Measurements from ENCODE around the gene SNX20.

SNX20 gene

DNA sequence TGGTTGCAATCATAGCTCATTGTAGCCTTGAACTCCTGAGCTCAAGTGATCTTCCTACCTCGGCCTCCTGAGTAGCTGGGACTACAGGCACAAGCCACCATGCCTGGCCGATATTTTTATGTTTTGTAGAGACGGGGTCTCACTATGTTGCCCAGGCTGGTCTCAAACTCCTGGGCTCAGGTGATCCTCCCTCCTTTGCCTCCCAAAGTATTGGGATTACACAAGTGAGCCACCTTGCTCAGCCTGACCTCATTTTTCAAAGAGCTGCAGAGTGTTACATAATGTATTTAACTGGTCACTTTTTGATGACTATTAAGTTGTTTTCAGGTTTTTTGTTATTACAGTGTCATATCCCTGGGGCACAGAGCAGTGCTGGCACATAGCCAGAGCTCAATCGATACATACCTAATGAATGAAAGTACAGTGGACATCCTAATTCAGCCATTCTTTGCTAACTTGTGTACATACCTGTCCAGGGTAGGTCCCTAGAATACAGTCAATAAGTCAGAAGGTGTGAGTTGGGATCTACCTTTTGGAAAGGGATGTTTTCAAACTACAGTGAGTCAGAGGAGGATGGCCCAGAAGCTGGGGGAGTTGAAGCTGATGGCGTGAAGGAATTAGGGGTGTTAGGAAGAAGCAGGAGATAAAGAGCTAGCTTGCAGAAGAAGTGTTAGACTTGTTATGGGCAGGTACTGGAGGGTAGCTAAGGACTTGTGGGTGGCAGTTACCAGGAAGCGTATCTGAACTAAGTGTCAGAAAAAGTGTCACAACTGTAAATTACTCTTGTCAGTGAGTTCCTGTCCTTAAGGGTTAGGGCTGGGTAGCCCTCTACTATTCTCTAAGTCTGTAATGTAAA is 40.7 kb upstream of the SNX20 start:
- WGBS, 2 donors (ENCODE audit: extremely low coverage in 2 of 2, insufficient read length in 2 of 2, insufficient replicate concordance in 1 of 2) = no CpG with 5 or more reads among the region's 6 CpGs
- no peak overlapping the region for H2BK15ac ChIP-seq (ENCODE audit: low read length)
- H4K91ac ChIP-seq (ENCODE audit: low read depth, low read length, poor library complexity) = no peak overlapping the region
- no peak overlapping the region for H2BK120ac ChIP-seq (ENCODE audit: low read depth, low read length)
- no peak overlapping the region for H3K18ac ChIP-seq (ENCODE audit: low read length)
- H3K4me1 ChIP-seq (ENCODE audit: control insufficient read depth in 2 of 2, insufficient read depth in 1 of 2, low read depth in 1 of 2, low read length in 2 of 2) = peaks cover 0 to 5% of the 10 kb centered on the region in 2 donors
- no peak overlapping the region for H2AFZ ChIP-seq (ENCODE audit: low read length)
- H3K14ac ChIP-seq (ENCODE audit: low read length) = no peak overlapping the region
- peaks cover 0 to 7% of the 10 kb centered on the region in 2 donors for H3K9me3 ChIP-seq (replicated peaks in 1 of 2; ENCODE audit: control insufficient read depth in 2 of 2, insufficient read depth in 1 of 2, low read depth in 1 of 2, low read length in 2 of 2)
- no peak overlapping the region for H3K9ac ChIP-seq (ENCODE audit: low read depth, low read length, poor library complexity)
- no peak overlapping the region for H3K4me3 ChIP-seq (ENCODE audit: low read length in 2 of 2)
- no peak overlapping the region for H3K23ac ChIP-seq (ENCODE audit: low read depth, low read length, poor library complexity)
- H2BK12ac ChIP-seq (ENCODE audit: low read length) = no peak overlapping the region
- no peak overlapping the region for H3K4me2 ChIP-seq (ENCODE audit: insufficient read depth, low read length, poor library complexity, severe bottlenecking)
- no peak overlapping the region for H3K4ac ChIP-seq (ENCODE audit: low read length)
- no peaks in the 10 kb centered on the region for H3K36me3 ChIP-seq (replicated peaks in 1 of 2; ENCODE audit: control insufficient read depth in 2 of 2, insufficient read depth in 2 of 2, low read length in 2 of 2)
- no peak overlapping the region for H4K8ac ChIP-seq (ENCODE audit: low read depth, low read length)
- no peak overlapping the region for H2BK5ac ChIP-seq (ENCODE audit: low read length)
- no peak overlapping the region for H3K27ac ChIP-seq (replicated peaks; ENCODE audit: low read length)
- no peak for DNase-seq (ENCODE audit: low spot score)
- H2AK5ac ChIP-seq (ENCODE audit: low read depth, low read length) = peak overlapping the region; percentile 18
- no peaks in the 10 kb centered on the region for H3K79me1 ChIP-seq (ENCODE audit: low read depth, low read length)
- H3K27me3 ChIP-seq (ENCODE audit: control insufficient read depth in 3 of 3, insufficient read depth in 3 of 3, low read depth in 1 of 3, low read length in 3 of 3) = peaks cover 0 to 4% (median 0%) of the 10 kb centered on the region in 3 experiments

GRCh38 chr16:50719401-50720337 is 38.6 kb upstream of the SNX20 start:
- no peaks in the 10 kb centered on the region for H3K36me3 ChIP-seq (replicated peaks in 1 of 2; ENCODE audit: control insufficient read depth in 2 of 2, insufficient read depth in 2 of 2, low read length in 2 of 2)
- H3K4me3 ChIP-seq (ENCODE audit: low read length in 2 of 2) = no peak overlapping the region
- H3K14ac ChIP-seq (ENCODE audit: low read length) = no peak overlapping the region
- H3K9me3 ChIP-seq (replicated peaks in 1 of 2; ENCODE audit: control insufficient read depth in 2 of 2, insufficient read depth in 1 of 2, low read depth in 1 of 2, low read length in 2 of 2) = peaks cover 0 to 6% of the 10 kb centered on the region in 2 donors
- H3K27ac ChIP-seq (replicated peaks; ENCODE audit: low read length) = no peak overlapping the region
- no peak overlapping the region for H3K4ac ChIP-seq (ENCODE audit: low read length)
- no peak for DNase-seq (ENCODE audit: low spot score)
- H3K79me1 ChIP-seq (ENCODE audit: low read depth, low read length) = no peaks in the 10 kb centered on the region
- H2BK15ac ChIP-seq (ENCODE audit: low read length) = no peak overlapping the region
- H2BK120ac ChIP-seq (ENCODE audit: low read depth, low read length) = no peak overlapping the region
- WGBS, 2 donors (ENCODE audit: extremely low coverage in 2 of 2, insufficient read length in 2 of 2, insufficient replicate concordance in 1 of 2) = no CpG with 5 or more reads among the region's 20 CpGs
- peaks cover 0 to 10% of the 10 kb centered on the region in 2 donors for H3K4me1 ChIP-seq (ENCODE audit: control insufficient read depth in 2 of 2, insufficient read depth in 1 of 2, low read depth in 1 of 2, low read length in 2 of 2)
- peaks cover 0 to 4% (median 0%) of the 10 kb centered on the region in 3 experiments for H3K27me3 ChIP-seq (ENCODE audit: control insufficient read depth in 3 of 3, insufficient read depth in 3 of 3, low read depth in 1 of 3, low read length in 3 of 3)
- no peak overlapping the region for H4K8ac ChIP-seq (ENCODE audit: low read depth, low read length)
- no peak overlapping the region for H2BK12ac ChIP-seq (ENCODE audit: low read length)
- peak overlapping the region; percentile 37 for H3K23ac ChIP-seq (ENCODE audit: low read depth, low read length, poor library complexity)
- H3K18ac ChIP-seq (ENCODE audit: low read length) = no peak overlapping the region
- no peak overlapping the region for H4K91ac ChIP-seq (ENCODE audit: low read depth, low read length, poor library complexity)
- no peak overlapping the region for H2AK5ac ChIP-seq (ENCODE audit: low read depth, low read length)
- H3K9ac ChIP-seq (ENCODE audit: low read depth, low read length, poor library complexity) = peak overlapping the region; percentile 10
- no peak overlapping the region for H3K4me2 ChIP-seq (ENCODE audit: insufficient read depth, low read length, poor library complexity, severe bottlenecking)
- peak overlapping the region; percentile 6 for H2AFZ ChIP-seq (ENCODE audit: low read length)
- peak overlapping the region; percentile 17 for H2BK5ac ChIP-seq (ENCODE audit: low read length)

DNA sequence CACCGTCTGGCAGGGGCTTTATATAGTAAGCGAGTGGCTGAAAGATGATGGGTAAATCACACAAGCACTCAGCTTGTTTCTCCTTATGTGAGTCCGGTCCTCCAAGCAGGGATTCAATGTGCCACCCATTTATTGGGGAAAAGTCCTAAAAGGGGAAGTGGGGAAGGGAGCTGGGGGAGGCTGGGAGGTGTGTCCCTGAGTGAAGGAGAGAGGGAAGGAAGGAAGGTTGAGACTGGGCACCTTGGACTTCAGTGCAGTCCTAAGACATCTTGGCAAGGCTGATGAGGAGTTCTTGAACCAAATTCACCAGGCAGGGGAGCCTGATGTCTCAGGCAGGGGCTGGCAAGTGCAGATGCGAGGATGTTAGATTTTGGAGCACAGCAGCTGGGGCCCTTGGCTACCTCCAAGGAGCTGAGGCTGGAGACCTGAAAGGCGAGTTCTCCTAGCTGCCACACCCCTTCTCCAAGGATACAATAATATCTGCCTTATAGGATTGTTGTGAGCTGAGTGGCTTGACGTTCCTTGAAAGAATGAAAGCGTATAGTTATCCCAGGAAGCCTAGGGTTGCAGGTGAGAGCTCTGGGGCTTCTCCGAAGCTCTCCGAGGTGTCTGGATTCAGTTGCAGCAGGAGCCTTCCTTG is 37.8 kb upstream of the SNX20 start:
- WGBS, 2 donors (ENCODE audit: extremely low coverage in 2 of 2, insufficient read length in 2 of 2, insufficient replicate concordance in 1 of 2) = no CpG with 5 or more reads among the region's 9 CpGs
- Histone ChIP-seq H2BK5ac (ENCODE audit: low read length) (no peak overlapping the region), H3K9me3 (replicated peaks in 1 of 2; ENCODE audit: control insufficient read depth in 2 of 2, insufficient read depth in 1 of 2, low read depth in 1 of 2, low read length in 2 of 2) (peaks cover 0 to 2% of the 10 kb centered on the region in 2 donors), H3K27me3 (ENCODE audit: control insufficient read depth in 3 of 3, insufficient read depth in 3 of 3, low read depth in 1 of 3, low read length in 3 of 3) (peaks cover 0 to 4% (median 0%) of the 10 kb centered on the region in 3 experiments), H3K14ac (ENCODE audit: low read length) (no peak overlapping the region), H3K4ac (ENCODE audit: low read length) (no peak overlapping the region), H2BK120ac (ENCODE audit: low read depth, low read length) (no peak overlapping the region), H2AK5ac (ENCODE audit: low read depth, low read length) (no peak overlapping the region), H4K8ac (ENCODE audit: low read depth, low read length) (no peak overlapping the region), H3K18ac (ENCODE audit: low read length) (no peak overlapping the region), H3K23ac (ENCODE audit: low read depth, low read length, poor library complexity) (no peak overlapping the region), H3K27ac (replicated peaks; ENCODE audit: low read length) (no peak overlapping the region), H4K91ac (ENCODE audit: low read depth, low read length, poor library complexity) (no peak overlapping the region), H3K4me1 (ENCODE audit: control insufficient read depth in 2 of 2, insufficient read depth in 1 of 2, low read depth in 1 of 2, low read length in 2 of 2) (peaks cover 0 to 10% of the 10 kb centered on the region in 2 donors), H3K36me3 (replicated peaks in 1 of 2; ENCODE audit: control insufficient read depth in 2 of 2, insufficient read depth in 2 of 2, low read length in 2 of 2) (no peaks in the 10 kb centered on the region), H3K79me1 (ENCODE audit: low read depth, low read length) (no peaks in the 10 kb centered on the region), H2AFZ (ENCODE audit: low read length) (no peak overlapping the region), H2BK15ac (ENCODE audit: low read length) (no peak overlapping the region), H2BK12ac (ENCODE audit: low read length) (no peak overlapping the region), H3K4me2 (ENCODE audit: insufficient read depth, low read length, poor library complexity, severe bottlenecking) (no peak overlapping the region), H3K9ac (ENCODE audit: low read depth, low read length, poor library complexity) (no peak overlapping the region), H3K4me3 (ENCODE audit: low read length in 2 of 2) (no peak overlapping the region)
- no peak for DNase-seq (ENCODE audit: low spot score)
